ENCODE results near the gene MAP2.

DNA sequence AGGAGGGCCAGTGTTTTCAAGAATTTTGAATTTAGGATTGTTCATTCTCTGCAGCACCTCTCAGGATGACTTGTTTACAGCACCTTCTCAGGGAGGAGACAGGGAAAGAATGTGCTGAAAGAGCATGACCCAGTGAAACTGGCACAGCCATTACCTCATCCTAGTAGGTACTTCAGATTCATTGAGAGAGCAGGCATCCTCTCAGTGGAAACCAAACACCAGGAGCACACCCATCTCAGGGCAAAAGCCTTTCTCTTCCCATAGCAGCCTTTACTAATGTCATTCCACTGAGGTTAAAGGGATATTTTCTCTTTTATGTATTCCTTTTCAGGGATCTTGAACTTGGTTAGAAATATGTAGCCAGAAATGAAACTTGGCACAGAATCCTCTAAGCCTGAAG is 2.6 kb downstream of the MAP2 start:
- TF ChIP-seq, protein P1, sequence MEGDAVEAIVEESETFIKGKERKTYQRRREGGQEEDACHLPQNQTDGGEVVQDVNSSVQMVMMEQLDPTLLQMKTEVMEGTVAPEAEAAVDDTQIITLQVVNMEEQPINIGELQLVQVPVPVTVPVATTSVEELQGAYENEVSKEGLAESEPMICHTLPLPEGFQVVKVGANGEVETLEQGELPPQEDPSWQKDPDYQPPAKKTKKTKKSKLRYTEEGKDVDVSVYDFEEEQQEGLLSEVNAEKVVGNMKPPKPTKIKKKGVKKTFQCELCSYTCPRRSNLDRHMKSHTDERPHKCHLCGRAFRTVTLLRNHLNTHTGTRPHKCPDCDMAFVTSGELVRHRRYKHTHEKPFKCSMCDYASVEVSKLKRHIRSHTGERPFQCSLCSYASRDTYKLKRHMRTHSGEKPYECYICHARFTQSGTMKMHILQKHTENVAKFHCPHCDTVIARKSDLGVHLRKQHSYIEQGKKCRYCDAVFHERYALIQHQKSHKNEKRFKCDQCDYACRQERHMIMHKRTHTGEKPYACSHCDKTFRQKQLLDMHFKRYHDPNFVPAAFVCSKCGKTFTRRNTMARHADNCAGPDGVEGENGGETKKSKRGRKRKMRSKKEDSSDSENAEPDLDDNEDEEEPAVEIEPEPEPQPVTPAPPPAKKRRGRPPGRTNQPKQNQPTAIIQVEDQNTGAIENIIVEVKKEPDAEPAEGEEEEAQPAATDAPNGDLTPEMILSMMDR (conservative IDR thresholded peaks at IDR 0.05): no peak
- TF ChIP-seq EZH2 (IDR thresholded peaks at IDR 0.05; ENCODE audit: low read depth): no peak

Measured in PC-9 (cell line).